Stimulated activated CD8-positive, alpha-beta memory T cell treated with anti-CD3 and anti-CD28 coated beads, Interleukin-7, amount 100 ng/mL, for 24 hours (primary cell): ENCODE data around the gene CAPN15.
"Not testable (repeated sequence)": the region's sequence is repeated elsewhere in the genome, so short reads cannot be mapped to it uniquely, and the experiment has no call there.

Experiments
- DNase-seq: peaks from one replicate; pipeline ENCODE4 v3.0.0-alpha.2; 2020; ENCODE audit warnings: low read depth

CAPN15 gene

DNA sequence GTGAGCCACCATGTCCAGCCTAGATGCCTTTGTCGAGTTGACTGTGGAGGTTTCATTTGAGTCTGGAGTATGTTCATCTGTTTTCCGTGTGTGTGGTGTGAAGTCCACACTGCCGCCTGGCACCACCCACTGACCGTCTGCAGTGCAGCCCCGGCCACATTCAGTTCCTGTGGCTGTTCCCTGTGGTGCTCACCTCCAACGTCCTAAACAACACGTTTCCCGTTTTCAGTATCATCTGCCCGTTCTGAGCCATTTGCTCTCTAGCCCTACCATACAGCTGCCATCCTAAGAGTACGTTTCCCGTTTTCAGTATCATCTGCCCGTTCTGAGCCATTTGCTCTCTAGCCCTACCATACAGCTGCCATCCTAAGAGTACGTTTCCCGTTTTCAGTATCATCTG, 20.0 kb upstream of the CAPN15 start:
- DNase-seq = not testable (repeated sequence)

DNA sequence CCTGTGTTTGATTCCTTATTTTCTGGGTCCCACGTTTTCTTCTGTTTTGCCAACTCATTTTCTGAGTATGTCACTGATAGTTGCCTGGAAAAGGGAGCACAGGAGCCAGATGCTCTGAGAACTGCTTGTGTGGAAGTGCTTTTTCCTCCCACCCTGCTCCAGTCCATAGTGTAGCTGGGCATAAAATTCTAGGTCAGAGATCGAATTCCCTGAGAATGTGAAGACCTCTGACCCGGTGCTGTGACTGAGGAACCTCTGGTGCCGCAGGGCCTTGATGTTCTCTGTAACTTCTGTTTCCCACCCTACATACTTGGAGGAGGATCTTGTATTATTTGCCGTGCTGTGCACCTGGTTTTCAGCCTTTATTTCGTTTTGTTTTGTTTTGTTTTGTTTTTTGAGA, 19.5 kb upstream of the CAPN15 start:
- no peak for DNase-seq

DNA sequence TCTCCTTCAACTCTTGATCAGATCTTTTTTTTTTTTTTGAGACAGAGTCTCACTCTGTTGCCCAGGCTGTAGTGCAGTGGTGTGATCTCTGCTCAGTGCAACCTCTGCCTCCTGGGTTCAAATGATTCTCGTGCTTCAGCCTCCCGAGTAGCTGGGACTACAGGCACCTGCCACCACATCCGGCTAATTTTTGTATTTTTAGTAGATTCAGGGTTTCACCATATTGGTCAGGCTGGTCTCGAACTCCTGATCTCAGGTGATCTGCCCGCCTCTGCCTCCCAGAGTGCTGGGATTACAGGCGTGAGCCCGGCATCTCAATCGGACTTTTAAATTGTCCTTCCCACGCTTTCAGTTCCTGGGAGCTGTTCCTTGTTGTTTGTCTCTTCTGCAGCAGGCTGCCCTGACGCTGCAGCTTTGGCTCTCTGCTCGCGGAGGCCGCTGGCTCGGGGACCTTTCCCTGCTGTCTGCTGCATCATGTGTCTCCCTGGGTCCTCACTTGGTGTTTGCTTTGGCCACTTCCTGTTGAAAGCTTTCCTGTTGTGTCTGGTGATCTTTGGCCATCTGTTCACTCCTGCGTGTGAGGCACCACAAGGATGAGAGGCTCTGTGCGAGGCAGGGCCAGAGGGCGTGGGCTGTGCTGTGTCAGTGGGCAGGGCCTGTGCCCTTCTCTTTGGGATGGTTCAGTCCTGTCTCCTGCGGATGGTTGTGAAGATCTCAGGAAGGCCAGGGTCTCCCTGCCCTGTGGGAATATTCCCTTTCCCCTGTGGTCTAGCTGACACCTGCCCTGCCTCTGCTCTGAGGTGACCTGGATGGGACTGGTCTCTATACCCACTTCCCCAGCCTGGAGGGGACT, 18.4 kb upstream of the CAPN15 start:
- DNase-seq = no peak

GRCh38 chr16:510066-510825, 17.3 kb upstream of the CAPN15 start:
- no peak for DNase-seq

- no peak for DNase-seq
Observed at GRCh38 chr16:512802-513201, 14.7 kb upstream of the CAPN15 start.

DNA sequence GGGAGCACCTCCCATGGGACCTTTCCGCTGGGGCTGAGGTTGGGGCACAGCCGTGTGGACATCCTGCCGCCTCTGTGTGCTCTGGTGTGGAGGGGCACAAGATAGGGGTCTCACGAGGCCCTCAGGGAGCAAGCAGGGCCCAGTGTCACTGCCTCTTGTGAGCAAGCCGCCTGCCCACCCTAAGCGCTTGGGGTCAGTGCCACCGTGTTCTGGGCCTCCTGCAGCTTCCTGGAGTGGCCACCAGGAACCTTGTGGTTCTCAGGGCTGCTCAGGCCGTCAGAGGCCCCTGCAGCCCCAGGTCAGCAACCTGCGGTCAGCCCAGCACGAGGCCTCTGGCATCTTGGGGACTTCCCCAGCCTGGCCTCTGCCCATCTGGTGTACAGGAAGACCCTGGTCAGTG, 13.6 kb upstream of the CAPN15 start:
- no peak for DNase-seq

GRCh38 chr16:515175-515938, 12.2 kb upstream of the CAPN15 start:
- no peak for DNase-seq

- DNase-seq = no peak
Observed at GRCh38 chr16:515939-516226, 11.6 kb upstream of the CAPN15 start.

DNA sequence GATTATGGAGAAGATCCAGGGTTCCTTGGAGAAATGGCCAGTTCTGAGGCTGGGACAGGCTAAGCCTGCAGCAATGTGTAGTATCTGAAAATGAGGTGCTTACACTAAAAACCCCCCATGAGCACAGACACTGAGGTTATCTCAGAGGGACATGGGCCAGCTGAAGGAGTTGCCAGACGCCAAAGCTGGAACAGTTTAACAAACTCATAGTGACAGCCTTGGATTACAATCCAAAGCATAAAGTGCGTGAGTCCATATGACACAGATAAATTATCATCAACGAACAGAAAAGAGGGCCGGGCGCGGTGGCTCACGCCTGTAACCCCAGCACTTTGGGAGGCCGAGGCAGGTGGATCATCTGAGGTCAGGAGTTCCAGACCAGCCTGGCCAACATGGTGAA, 11.2 kb upstream of the CAPN15 start:
- no peak for DNase-seq

DNA sequence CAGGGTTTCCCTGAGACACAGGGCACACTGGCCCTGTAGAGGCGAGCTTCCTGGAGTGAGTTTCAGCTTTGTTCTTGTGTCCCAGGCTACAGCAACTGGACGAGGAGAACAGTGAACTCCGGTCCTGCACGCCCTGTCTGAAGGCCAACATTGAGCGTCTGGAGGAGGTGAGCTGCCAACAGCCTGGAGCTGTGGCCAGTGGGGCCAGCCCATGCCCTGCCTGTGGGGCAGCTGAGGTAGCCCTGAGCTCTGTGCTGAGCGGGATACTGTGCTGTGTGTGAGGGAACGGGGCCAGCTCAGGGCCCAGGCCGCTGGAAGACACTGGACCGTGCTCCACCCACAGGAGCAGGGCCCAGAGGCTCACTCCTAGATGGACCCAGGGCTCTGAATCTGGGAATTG, 8.7 kb upstream of the CAPN15 start:
- no peak for DNase-seq

DNA sequence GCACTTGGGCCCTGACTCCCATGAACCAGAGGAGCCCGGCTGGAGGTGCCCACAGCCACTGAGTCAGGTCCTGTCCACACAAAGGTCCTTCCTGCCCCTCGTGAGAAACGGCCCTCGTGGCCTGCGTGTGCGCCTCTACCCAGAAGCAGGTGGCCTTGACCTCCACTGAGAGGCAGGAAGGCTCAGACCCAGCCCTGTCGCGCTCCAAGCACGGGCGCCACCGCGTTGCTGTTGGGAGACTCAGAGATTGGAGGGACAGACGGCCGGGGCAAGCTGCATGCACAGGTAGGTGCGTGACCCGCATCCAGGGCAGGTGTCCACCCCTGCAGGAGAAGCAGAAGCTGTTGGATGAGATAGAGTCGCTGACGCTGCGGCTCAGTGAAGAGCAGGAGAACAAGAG, 8.1 kb upstream of the CAPN15 start:
- DNase-seq = no peak

- DNase-seq = no peak
Observed at GRCh38 chr16:519841-520687, 7.4 kb upstream of the CAPN15 start.

DNA sequence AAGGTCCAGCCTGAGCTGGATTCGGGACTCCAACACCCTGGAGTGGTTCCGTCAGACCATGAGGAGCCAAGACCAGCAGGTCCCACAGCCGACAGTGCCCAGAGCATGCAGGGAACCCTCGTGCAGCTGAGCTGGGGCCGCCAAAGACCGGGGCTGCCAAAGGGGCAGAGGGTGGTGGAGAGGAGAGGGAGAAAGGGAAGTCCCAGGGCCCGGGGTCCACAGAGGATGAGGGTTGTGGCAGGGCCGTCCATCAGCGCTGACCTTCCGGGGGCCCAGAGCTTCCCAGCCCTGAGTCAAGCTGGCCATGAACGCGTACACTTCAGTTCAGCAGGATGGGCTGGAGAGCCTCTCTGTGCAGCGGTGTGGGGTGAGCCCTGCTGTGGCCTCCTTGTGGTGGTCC, 6.7 kb upstream of the CAPN15 start:
- DNase-seq = no peak

GRCh38 chr16:521381-522210, 5.9 kb upstream of the CAPN15 start:
- DNase-seq = no peak

DNA sequence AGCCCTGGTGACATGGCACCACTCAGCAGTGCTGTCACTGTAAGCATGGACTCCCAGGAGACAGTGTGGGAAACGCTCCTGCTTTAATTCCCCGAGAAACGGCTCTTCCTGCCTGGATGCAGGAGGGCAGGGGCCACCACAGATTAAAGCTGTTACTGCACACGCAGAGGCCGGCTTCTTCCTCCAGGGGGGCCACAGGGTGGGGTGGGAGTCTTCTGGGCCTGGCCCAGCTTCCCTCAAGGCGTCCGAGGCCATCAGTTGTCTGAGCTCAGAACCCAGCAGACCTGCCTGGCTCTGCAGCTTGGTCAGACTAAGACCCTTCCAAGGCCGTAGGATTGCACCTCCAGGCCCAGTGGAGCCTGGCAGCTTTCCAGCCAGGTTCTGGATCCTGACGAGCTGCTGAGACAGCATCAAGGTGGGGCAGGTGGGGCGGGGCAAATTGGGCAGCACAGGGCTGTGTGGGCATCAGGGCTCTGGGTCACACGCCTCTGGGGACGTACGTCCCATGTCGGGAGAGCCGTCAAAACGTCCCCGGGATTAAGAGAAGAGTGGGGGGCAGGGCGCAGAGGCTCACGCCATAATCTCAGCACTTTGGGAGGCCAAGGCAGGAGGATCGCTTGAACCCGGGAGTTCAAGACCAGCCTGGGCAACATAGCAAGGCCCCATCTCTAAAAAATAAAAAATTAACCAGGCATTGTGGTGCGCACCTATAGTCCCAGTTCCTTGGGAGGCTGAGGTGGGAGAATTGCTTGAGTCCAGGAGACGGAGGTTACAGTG, 5.0 kb upstream of the CAPN15 start:
- DNase-seq = no peak

- no peak for DNase-seq
Observed at GRCh38 chr16:523097-523741, 4.3 kb upstream of the CAPN15 start.

DNA sequence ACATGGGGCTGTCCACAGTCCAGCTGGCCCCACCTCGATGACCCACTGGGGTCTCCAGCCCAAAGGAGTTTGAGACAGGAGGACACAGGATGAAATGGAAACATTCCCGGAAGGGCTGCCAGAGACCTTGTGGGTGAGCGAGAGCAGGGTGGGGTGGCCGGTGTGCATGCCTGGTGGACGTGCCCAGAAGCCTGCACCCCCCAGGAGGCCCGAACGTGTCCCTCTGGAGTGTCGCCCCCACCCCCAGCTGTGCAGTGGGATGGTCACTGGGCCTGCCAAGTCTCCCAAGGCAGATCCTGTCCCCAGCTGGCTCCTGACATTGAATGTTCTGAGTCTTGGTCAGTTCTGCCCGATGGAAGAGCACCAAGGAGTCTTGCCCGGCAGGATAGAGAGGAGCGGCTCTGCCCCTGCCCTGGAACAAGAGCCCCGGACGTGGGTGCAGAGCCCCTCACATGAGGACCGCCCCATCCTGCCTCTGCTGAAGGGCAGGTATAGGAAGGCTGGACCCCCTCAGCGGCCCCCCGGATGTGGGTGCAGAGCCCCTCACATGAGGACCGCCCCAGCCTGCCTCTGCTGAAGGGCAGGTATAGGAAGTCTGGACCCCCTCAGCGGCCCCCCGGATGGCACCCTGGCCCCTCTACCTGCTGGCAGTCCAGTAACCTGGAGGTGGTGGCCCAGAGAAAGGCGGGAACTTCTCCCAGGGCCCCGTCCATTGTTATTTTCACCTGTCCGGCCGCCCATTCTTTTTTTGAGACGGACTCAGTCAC, 3.1 kb upstream of the CAPN15 start:
- DNase-seq = no peak

GRCh38 chr16:525123-525519, 2.4 kb upstream of the CAPN15 start:
- DNase-seq = no peak
